GM12865 (cell line): ENCODE data around the gene CEACAM16.

Experiments used
- DNase-seq: peaks from one replicate; pipeline ENCODE4 v3.0.0; 2010; ENCODE audit warnings: low read depth
- H3K4me3 ChIP-seq: 2 replicates; pipeline ENCODE4 v1.5.1; 2011; ENCODE audit warnings: mild to moderate bottlenecking, low read depth, low read length, control low read depth
- TF ChIP-seq, protein P1 (sequence below): IDR thresholded peaks from 2 replicates; pipeline ENCODE4 v1.5.1; 2011; ENCODE audit warnings: low read length, control low read depth, low read depth, inconsistent platforms; ENCODE audit not compliant: insufficient read depth; ENCODE audit errors: missing control alignments

Gene CEACAM16

GRCh38 chr19:44737238-44738071 is 38.5 kb downstream of the CEACAM16 start:
- TF ChIP-seq, protein P1, sequence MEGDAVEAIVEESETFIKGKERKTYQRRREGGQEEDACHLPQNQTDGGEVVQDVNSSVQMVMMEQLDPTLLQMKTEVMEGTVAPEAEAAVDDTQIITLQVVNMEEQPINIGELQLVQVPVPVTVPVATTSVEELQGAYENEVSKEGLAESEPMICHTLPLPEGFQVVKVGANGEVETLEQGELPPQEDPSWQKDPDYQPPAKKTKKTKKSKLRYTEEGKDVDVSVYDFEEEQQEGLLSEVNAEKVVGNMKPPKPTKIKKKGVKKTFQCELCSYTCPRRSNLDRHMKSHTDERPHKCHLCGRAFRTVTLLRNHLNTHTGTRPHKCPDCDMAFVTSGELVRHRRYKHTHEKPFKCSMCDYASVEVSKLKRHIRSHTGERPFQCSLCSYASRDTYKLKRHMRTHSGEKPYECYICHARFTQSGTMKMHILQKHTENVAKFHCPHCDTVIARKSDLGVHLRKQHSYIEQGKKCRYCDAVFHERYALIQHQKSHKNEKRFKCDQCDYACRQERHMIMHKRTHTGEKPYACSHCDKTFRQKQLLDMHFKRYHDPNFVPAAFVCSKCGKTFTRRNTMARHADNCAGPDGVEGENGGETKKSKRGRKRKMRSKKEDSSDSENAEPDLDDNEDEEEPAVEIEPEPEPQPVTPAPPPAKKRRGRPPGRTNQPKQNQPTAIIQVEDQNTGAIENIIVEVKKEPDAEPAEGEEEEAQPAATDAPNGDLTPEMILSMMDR, result no peak
- no peak overlapping the region for H3K4me3 ChIP-seq
- DNase-seq, result peak; percentile 65

GRCh38 chr19:44738136-44738535 is 39.2 kb downstream of the CEACAM16 start:
- DNase-seq, result no peak
- no peak overlapping the region for H3K4me3 ChIP-seq
- TF ChIP-seq, protein P1, result no peak

DNA sequence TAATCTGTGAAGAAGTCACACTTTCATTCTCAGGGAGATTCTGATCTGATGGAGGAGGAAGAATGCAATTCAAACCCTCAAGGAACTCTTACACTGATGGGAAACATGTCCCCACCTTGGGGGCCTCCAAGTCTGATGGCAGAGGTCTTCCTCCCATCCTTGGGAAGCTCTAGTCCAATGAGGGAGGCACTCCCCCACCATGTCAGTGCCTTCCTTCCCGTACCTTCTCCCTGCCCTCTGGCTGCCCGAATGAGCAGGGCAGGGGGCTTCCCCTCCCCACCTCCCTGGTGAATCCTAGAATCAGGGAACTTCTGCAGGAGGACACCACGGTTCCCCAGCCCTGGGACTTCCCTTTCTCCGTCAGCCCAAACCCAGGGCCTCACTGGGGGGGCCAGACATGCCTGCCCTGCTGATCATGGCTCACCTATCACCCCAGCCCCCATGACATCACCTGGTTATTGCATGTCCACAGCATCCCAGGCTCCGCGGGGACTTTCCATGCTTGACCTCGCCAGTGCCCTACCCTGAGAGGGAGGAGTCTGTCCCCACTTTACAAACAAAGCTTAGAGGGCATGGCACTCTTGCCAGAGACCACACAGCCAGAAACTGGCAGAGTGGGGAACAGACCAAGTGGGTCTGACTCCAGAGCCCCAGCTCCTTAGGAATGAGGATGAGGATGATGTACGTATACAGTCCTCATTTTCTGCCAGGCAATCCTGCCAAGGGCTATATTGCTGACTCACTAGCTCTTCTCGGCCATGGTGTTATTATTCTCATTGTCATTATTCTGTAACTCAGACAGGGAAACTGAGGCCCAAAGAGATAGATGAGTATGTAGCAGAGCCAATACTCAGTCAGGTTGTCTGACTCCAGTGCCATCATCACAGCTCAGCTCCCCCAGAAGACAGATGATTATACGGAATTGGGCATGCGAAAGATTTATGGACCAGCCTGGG is 39.9 kb downstream of the CEACAM16 start:
- peak; percentile 40 for DNase-seq
- TF ChIP-seq, protein P1, result no peak
- no peak overlapping the region for H3K4me3 ChIP-seq

- TF ChIP-seq, protein P1, result peak; percentile 7
- peak; percentile 39 for DNase-seq
- H3K4me3 ChIP-seq, result no peak overlapping the region
Observed at GRCh38 chr19:44740351-44740824, 41.4 kb downstream of the CEACAM16 start.

DNA sequence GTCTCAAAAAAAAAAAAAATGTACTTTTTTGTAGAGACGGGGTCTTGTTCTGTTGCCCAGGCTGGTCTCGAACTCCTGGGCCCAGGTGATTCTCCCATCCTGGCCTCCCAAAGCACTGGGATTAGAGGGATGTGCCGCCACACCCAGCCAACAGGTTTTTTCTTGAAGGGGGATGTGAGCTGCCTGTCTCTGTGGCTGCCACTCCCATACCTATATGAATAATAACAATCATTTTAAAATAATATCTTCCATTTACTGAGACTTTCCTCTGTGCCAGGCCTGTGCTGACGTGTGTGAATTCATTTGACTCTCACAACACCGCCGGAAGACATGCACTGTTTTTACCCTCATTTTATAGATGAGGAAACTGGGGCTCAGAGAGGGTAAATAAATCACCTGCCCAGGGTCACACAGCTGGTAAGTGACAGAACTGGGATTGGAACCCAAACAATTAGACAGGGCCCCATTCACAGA is 42.3 kb downstream of the CEACAM16 start:
- DNase-seq, result no peak
- H3K4me3 ChIP-seq, result no peak overlapping the region
- TF ChIP-seq, protein P1, result no peak

GRCh38 chr19:44741841-44742329 is 42.9 kb downstream of the CEACAM16 start:
- DNase-seq, result no peak
- TF ChIP-seq, protein P1, result no peak

More at GRCh38 chr19:44741841-44742329, 42.9 kb downstream of the CEACAM16 start:
- H3K4me3 ChIP-seq, result no peak overlapping the region
